RCC 7860 (cell line): ENCODE data around the gene RBFA.
"Not testable (repeated sequence)": the region's sequence is repeated elsewhere in the genome, so short reads cannot be mapped to it uniquely, and the experiment has no call there.

Experiments
- DNase-seq: peaks from one replicate; pipeline ENCODE4 v3.0.0-alpha.2; 2015; ENCODE audit warnings: low spot score
- FAIRE-seq: peaks from 2 replicates; lab custom pipeline; 2012; peaks lifted over from hg19 to GRCh38; lab: Jason Lieb, UNC

RBFA gene

GRCh38 chr18:80027719-80028118 lies 6.5 kb upstream of the RBFA start:
- not testable (repeated sequence) for DNase-seq, FAIRE-seq

GRCh38 chr18:80029690-80030089 lies 4.5 kb upstream of the RBFA start:
- DNase-seq (no peak), FAIRE-seq (no peak)

- DNase-seq, result no peak
- no peak for FAIRE-seq
Measured at GRCh38 chr18:80033181-80034067, 810 bp upstream of the RBFA start.

- no peak for DNase-seq
- no peak for FAIRE-seq
Measured at GRCh38 chr18:80034852-80035406, 695 bp downstream of the RBFA start.

GRCh38 chr18:80035997-80036396 lies 1.8 kb downstream of the RBFA start:
- DNase-seq, result no peak

GRCh38 chr18:80037300-80037699 lies 3.1 kb downstream of the RBFA start:
- DNase-seq (no peak), FAIRE-seq (no peak)

More at GRCh38 chr18:80035997-80036396, 1.8 kb downstream of the RBFA start:
- FAIRE-seq, result no peak

GRCh38 chr18:80037869-80038630 lies 3.8 kb downstream of the RBFA start:
- no peak for DNase-seq
- FAIRE-seq, result no peak

- FAIRE-seq (no peak), DNase-seq (no peak)
Measured at GRCh38 chr18:80040515-80040914, 6.3 kb downstream of the RBFA start.

- DNase-seq, result no peak
Measured at GRCh38 chr18:80041424-80041823, 7.2 kb downstream of the RBFA start.

GRCh38 chr18:80042785-80043184 lies 8.6 kb downstream of the RBFA start:
- FAIRE-seq (no peak), DNase-seq (no peak)

More at GRCh38 chr18:80041424-80041823, 7.2 kb downstream of the RBFA start:
- no peak for FAIRE-seq

GRCh38 chr18:80044072-80044471 lies 9.8 kb downstream of the RBFA start:
- FAIRE-seq (no peak), DNase-seq (no peak)

- no peak for DNase-seq
- FAIRE-seq, result no peak
Measured at GRCh38 chr18:80046011-80046410, 11.8 kb downstream of the RBFA start.

- DNase-seq, result no peak
- FAIRE-seq, result no peak
Measured at GRCh38 chr18:80046431-80046830, 12.2 kb downstream of the RBFA start.

- no peak for FAIRE-seq
- no peak for DNase-seq
Measured at GRCh38 chr18:80046961-80047541, 12.8 kb downstream of the RBFA start.

GRCh38 chr18:80050797-80051196 lies 16.6 kb downstream of the RBFA start:
- no peak for FAIRE-seq
- no peak for DNase-seq

GRCh38 chr18:80056095-80056494 lies 21.9 kb downstream of the RBFA start:
- DNase-seq (no peak), FAIRE-seq (no peak)

- DNase-seq, result no peak
- no peak for FAIRE-seq
Measured at GRCh38 chr18:80059945-80060344, 25.7 kb downstream of the RBFA start.

GRCh38 chr18:80065705-80066104 lies 31.5 kb downstream of the RBFA start:
- DNase-seq (no peak), FAIRE-seq (no peak)

GRCh38 chr18:80067321-80067720 lies 33.1 kb downstream of the RBFA start:
- no peak for DNase-seq
- no peak for FAIRE-seq

- DNase-seq (no peak), FAIRE-seq (no peak)
Measured at GRCh38 chr18:80067897-80068296, 33.7 kb downstream of the RBFA start.

- FAIRE-seq (no peak), DNase-seq (no peak)
Measured at GRCh38 chr18:80068571-80069272, 34.5 kb downstream of the RBFA start.
